ENCODE measurements around the gene CNKSR1. TPM values are rescaled to one million over a fixed set of nuclear protein-coding genes. Genes with fewer than 3 reads are reported as not detected.
"Not testable (repeated sequence)": the region's sequence is repeated elsewhere in the genome, so short reads cannot be mapped to it uniquely, and the experiment has no call there.

The CNKSR1 gene
- polyA plus RNA-seq, 1 donor from 2014 or later: 2.2 TPM

- Mint-ChIP-seq H3K27me3 (peaks cover 15% of the 10 kb centered on the region), H3K9me3 (no peaks in the 10 kb centered on the region), H3K27ac (no peak overlapping the region), H3K36me3 (no peaks in the 10 kb centered on the region), H3K4me1 (peaks cover 0 to 1% (median 0%) of the 10 kb centered on the region in 3 donors), H3K4me3 (no peak overlapping the region)
These were observed 43.1 kb downstream of the CNKSR1 start for GRCh38 chr1:26220199-26220912.

- Mint-ChIP-seq H3K27me3 (peaks cover 22% of the 10 kb centered on the region), H3K36me3 (no peaks in the 10 kb centered on the region), H3K27ac (no peak overlapping the region), H3K4me1 (peaks cover 5 to 6% (median 6%) of the 10 kb centered on the region in 3 donors), H3K4me3 (no peak overlapping the region), H3K9me3 (no peaks in the 10 kb centered on the region)
These were observed 43.8 kb downstream of the CNKSR1 start for GRCh38 chr1:26221094-26221493.

- H3K36me3 Mint-ChIP-seq: no peaks in the 10 kb centered on the region
- H3K4me3 Mint-ChIP-seq: peak overlapping the region in 3 of 4 donors; percentile 45 to 87 (median 46)
- no peaks in the 10 kb centered on the region for H3K9me3 Mint-ChIP-seq
- peaks cover 10% of the 10 kb centered on the region in 3 donors for H3K4me1 Mint-ChIP-seq
- H3K27me3 Mint-ChIP-seq: peaks cover 32% of the 10 kb centered on the region
- H3K27ac Mint-ChIP-seq: no peak overlapping the region
These were observed 47.3 kb downstream of the CNKSR1 start for GRCh38 chr1:26224606-26225005.

- Mint-ChIP-seq H3K4me1 (peaks cover 10% of the 10 kb centered on the region in 3 donors), H3K4me3 (peak overlapping the region; percentile 70 to 87 (median 77)), H3K27me3 (peaks cover 30% of the 10 kb centered on the region), H3K9me3 (no peaks in the 10 kb centered on the region), H3K27ac (no peak overlapping the region), H3K36me3 (no peaks in the 10 kb centered on the region)
These were observed 47.9 kb downstream of the CNKSR1 start for GRCh38 chr1:26225033-26225831.

- not testable (repeated sequence) for H3K27ac Mint-ChIP-seq, H3K4me3 Mint-ChIP-seq, H3K36me3 Mint-ChIP-seq, H3K9me3 Mint-ChIP-seq
- peaks cover 12 to 23% (median 14%) of the 10 kb centered on the region in 3 donors for H3K4me1 Mint-ChIP-seq
- peaks cover 14% of the 10 kb centered on the region for H3K27me3 Mint-ChIP-seq
These were observed 53.4 kb downstream of the CNKSR1 start for GRCh38 chr1:26230682-26231081.

GRCh38 chr1:26233903-26234643, 56.8 kb downstream of the CNKSR1 start, which contains the start of gene CEP85:
CEP85 (plus strand) TSS chr1:26234200; CDS start chr1:26239784, 5,584 bp downstream.
- Mint-ChIP-seq H3K36me3 (no peaks in the 10 kb centered on the region), H3K27me3 (no peaks in the 10 kb centered on the region), H3K4me1 (peaks cover 19 to 23% (median 23%) of the 10 kb centered on the region in 3 donors), H3K27ac (peak within 1 kb of the TSS; percentile 90 to 99 (median 97)), H3K4me3 (peak within 1 kb of the TSS; percentile 98 to 100 (median 98)), H3K9me3 (no peaks in the 10 kb centered on the region)

GRCh38 chr1:26234644-26235370, 57.5 kb downstream of the CNKSR1 start:
- H3K4me1 Mint-ChIP-seq: peaks cover 19 to 23% (median 23%) of the 10 kb centered on the region in 3 donors
- H3K36me3 Mint-ChIP-seq: no peaks in the 10 kb centered on the region
- peak overlapping the region; percentile 98 to 100 (median 98) for H3K4me3 Mint-ChIP-seq
- H3K27ac Mint-ChIP-seq: peak overlapping the region; percentile 90 to 99 (median 97)
- H3K27me3 Mint-ChIP-seq: no peaks in the 10 kb centered on the region
- H3K9me3 Mint-ChIP-seq: no peaks in the 10 kb centered on the region

GRCh38 chr1:26237230-26237966, 60.1 kb downstream of the CNKSR1 start:
- H3K4me3 Mint-ChIP-seq: peak overlapping the region in 2 of 4 donors; percentile 43 to 85
- no peaks in the 10 kb centered on the region for H3K36me3 Mint-ChIP-seq
- no peaks in the 10 kb centered on the region for H3K9me3 Mint-ChIP-seq
- H3K27me3 Mint-ChIP-seq: no peaks in the 10 kb centered on the region
- peaks cover 19 to 23% (median 23%) of the 10 kb centered on the region in 3 donors for H3K4me1 Mint-ChIP-seq
- H3K27ac Mint-ChIP-seq: peak overlapping the region in 1 of 3 donors; percentile 78

Other genes starting within 250 kb of the CNKSR1 start
- gene PAFAH2, start 179.4 kb upstream of the CNKSR1 start, polyA plus RNA-seq: 8.6 TPM
- not detected for gene EXTL1, start 155.7 kb upstream of the CNKSR1 start, polyA plus RNA-seq
- not detected for gene SLC30A2, start 131.4 kb upstream of the CNKSR1 start, polyA plus RNA-seq
- gene TRIM63, start 109.9 kb upstream of the CNKSR1 start, polyA plus RNA-seq: not detected
- 3.7 TPM for gene PDIK1L, start 65.7 kb upstream of the CNKSR1 start, polyA plus RNA-seq
- not detected for gene FAM110D, start 18.4 kb upstream of the CNKSR1 start, polyA plus RNA-seq
- gene C1orf232, start 8.5 kb upstream of the CNKSR1 start, polyA plus RNA-seq: not detected
- 43.7 TPM for gene ZNF593, start 7.6 kb upstream of the CNKSR1 start, polyA plus RNA-seq
- 0.61 TPM for gene ZNF593OS, start 5.7 kb upstream of the CNKSR1 start, polyA plus RNA-seq
- gene CATSPER4, start 13.1 kb downstream of the CNKSR1 start, polyA plus RNA-seq: not detected
- 6.6 TPM for gene CEP85, start 56.7 kb downstream of the CNKSR1 start, polyA plus RNA-seq
- gene SH3BGRL3, start 102.6 kb downstream of the CNKSR1 start, polyA plus RNA-seq: 1,152 TPM
- 11.2 TPM for gene UBXN11, start 129.1 kb downstream of the CNKSR1 start, polyA plus RNA-seq
- gene CD52, start 140.5 kb downstream of the CNKSR1 start, polyA plus RNA-seq: 10,525 TPM
- gene CRYBG2, start 176.6 kb downstream of the CNKSR1 start, polyA plus RNA-seq: 3.1 TPM
- gene ZNF683, start 195.3 kb downstream of the CNKSR1 start, polyA plus RNA-seq: 8.8 TPM
- gene LIN28A, start 233.3 kb downstream of the CNKSR1 start, polyA plus RNA-seq: not detected

All from IgD-negative memory B cell (primary cell).